Stimulated activated CD4-positive, alpha-beta T cell treated with anti-CD3 and anti-CD28 coated beads, Interleukin-12 subunit alpha, Interleukin-12 subunit beta, amount 100 ng/mL, for 4 hours (primary cell): Measurements from ENCODE around the gene WWOX.

Source experiments
- DNase-seq: peaks from one replicate; pipeline ENCODE4 v3.0.0-alpha.2; 2020

Gene WWOX

GRCh38 chr16:78106686-78107085, 7.2 kb downstream of the WWOX start:
- DNase-seq, result no peak

GRCh38 chr16:78108451-78108850, 9.0 kb downstream of the WWOX start:
- no peak for DNase-seq

DNA sequence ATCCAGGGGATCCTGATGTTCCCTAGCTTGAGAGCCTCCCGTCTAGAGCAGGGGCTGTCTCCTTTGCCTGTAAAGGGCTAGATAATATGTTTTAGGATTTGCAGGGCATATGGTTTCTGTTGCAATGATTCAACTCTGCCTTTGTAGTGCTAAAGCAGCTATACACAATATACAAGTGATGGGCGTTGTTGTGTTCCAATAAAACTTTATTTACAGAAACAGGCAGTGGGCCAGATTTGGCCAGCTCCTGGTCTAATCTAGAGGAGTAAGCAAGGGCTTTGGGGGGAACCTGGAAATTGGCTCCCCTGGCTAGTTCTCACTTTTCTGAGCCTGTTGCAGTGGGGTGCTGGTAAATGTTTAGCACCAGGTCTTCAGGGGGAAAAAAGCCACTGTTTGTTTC, 13.8 kb downstream of the WWOX start:
- DNase-seq, result no peak

DNA sequence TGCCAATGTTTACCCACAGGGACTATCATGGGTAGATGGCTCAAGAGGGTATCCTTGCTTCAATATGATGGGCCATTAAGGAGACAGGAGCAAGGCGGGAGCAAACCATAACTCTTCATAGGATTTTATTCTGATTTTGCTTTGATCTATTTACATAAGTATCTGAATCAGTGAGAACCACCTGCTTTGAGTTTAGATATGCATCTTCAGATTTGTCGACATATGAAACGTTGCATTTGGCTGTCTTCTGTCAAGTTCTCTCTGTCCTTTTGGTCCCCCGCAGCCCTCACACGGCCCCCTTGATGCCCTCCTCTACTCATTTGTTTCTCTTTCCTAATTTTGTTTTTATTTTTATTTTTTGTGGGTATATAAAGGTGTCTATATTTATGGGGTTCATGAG, 16.2 kb downstream of the WWOX start:
- no peak for DNase-seq

DNA sequence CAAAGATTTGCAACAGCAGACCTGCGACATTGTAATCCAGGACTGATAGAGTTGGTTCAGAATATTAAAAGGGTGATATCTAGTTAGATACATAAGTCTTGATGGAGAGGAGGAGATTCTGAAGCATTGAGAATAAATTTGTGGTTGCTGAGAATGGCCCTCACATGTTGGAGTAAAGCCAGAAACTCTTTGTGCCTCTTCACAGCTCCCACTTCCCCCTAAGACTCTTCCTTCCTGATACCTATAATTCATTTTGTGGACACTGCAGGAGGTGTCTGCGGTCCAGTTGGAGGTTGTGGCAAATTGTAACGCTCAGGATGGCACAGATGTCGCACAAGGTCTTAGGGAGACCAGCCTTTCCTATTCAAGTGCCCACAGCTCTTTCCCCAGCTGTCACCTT, 17.5 kb downstream of the WWOX start:
- DNase-seq, result no peak

- no peak for DNase-seq
Observed at GRCh38 chr16:78117391-78117790, 17.9 kb downstream of the WWOX start.

DNA sequence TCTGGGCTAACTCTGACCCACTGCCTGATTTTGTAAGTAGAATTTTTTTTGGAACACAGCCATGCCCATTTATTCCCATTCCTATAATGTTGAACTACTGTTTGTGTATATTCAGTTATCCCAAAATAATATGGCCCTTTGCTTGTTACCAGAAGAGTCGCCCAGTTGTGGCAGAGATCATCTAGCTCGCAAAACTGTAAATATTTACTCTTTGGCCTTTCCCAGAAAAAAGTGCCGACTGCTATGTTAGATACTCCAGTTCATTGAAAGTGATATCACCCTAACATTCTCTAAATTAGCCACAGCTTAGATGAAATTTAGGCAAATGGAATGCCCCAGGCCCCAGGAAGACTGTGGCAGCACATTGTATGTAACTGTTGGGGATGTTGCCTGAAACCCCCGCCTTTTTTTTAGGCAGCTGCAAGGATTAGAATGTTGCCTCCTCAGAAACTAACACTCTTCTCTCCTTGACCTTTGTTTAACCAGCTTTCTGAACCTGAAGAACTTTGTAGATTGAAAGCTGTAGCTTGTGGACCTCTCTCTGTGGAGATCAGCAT, 19.1 kb downstream of the WWOX start:
- DNase-seq, result no peak

- DNase-seq, result no peak
Observed at GRCh38 chr16:78122774-78123315, 23.4 kb downstream of the WWOX start.

DNA sequence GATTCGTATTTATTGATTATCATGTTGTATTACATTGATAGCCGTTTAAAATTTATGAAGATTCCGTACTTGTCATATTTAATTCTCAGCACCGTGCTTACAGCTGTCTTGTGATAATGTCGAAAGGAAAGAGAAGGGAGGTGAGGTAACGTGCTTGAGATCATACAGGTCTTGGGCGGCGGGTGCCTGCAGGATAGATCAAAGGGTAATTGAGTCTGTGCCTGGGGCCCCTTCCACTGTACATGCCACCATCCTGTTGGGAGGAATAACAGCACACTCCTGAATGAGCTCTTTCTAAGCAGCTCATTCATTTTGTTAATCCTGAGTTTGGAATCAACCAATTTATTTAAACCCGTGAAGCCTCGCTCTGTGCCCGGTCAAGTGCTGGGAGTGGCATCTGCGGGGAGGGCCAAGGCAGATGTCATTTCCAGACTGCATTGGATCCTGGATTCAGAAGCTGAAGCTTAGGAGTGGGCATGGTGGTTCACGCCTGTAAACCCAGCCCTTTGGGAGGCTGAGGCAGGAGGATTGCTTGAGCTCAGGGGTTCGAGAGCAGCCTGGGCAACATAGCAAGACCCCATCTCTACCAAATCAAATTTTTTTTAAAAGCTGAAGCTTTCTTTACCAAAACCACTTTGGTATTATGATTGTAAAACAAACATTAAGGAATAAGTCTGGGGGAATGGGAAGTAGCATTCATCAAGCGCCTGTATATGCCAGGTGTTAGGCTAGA, 25.8 kb downstream of the WWOX start:
- no peak for DNase-seq

DNA sequence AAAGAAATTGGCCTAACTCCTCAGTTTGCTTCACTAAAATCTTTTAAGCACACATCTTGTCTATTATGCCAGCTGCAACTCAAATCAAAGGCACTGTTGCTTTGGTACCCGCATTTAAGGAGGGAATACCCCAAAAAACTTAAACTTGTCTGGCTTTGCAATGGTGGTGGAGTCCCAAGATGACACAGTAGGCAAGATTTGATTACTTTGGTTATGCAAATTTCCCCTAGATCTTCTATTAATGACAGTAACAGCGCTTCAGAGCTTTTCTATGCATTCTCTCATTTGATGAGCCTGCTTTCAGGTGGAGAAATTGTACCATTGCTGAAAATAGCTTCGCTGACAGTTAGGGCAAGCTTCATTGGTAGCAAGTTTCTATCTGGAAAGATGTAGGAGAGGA, 27.2 kb downstream of the WWOX start:
- DNase-seq, result no peak

DNA sequence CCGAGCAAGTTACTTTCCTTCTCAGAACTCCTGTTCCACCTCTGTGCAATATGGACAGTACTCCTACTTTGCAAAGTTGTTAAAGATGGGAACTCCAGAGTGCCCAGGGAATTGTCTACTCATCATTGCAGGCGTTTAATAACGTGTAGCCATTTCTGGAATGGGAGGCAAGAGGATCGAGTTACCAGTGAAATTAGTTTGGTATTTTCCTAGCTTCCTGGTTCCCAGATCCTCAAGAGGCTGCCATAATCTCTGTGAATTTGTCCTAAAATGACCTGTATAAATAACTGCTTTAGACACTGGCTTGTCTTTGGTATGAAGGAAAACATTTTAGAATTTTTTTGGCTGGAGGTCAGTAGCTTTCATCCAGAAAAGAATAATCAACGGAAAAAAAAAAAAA, 27.7 kb downstream of the WWOX start:
- DNase-seq, result no peak

DNA sequence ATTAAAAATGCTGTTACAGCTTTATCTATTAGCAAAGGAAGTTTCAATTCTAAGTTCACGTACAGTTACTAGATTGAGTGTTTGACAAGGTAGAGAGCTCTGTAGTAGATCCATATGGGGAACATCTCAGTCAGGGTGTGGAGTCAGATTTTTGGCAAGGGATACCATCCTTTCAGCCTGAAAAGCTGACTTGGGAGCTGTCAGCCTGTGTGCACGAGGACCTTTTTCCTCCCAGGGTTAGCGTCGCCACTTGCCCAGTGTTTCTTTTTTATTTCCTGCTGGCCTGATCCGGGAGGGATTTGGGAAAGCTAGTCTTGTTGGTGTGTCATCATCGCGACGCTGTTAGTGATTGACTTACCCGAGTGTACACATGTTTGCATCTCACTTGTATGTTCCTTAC, 29.5 kb downstream of the WWOX start:
- DNase-seq, result no peak

DNA sequence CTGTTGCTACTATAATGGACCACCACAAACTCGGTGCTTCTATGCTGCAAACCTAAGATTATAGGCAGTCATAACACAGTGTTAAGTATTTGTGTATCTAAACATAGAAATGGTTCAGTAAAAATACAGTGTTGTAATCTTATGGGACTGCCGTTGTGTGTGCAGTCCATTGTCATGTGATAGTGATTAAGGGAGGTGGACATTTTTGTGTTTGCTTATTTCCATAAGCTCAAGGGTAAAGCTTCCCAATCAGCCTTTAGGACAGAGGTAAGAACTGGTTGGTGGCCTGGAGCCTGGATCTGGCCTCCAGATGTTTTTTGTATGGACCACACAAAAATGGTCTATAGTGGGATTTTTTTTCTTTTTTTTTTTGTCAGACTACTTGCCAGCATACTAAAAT, 29.9 kb downstream of the WWOX start:
- no peak for DNase-seq

DNA sequence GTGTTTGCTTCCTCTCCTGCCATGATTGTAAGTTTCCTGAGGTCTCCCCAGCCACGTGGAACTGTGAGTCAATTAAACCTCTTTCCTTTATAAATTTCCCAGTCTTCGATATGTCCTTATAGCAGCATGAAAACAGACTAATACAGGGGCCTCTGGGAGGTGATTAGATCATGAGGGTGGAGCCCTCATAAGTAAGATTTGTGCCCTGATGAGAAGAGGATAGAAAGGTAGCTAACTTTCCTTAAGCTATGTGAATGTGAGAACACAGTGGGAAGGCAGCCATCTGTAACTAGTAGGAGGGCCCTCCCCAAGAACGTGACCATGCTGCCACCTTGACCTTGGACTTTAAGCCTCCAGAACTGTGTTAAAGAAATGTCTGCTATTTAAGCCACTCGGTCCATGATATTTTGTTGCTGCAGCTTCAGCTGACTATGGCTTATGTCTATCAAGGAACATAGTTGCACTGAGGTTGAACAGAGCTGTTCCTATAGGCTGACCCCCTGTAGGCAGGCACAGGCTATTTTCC, 30.7 kb downstream of the WWOX start:
- no peak for DNase-seq

DNA sequence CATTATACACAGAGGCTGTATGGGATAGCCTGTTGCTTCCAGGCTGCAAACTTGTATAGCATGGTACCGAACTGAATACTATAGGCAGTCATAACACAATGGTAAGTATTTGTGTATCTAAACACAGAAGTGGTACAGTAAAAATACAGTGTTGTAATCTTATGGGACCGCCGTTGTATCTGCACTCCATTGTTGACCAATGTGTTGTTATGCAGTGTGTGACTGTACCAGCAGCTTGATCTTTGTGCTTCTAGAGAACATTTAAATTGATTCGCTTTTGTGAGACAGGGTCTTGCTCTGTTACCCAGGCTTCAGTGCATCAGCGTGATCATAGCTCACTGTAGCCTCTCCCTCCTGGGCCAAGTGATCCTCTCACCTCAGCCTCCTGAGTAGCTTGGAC, 31.5 kb downstream of the WWOX start:
- no peak for DNase-seq

DNA sequence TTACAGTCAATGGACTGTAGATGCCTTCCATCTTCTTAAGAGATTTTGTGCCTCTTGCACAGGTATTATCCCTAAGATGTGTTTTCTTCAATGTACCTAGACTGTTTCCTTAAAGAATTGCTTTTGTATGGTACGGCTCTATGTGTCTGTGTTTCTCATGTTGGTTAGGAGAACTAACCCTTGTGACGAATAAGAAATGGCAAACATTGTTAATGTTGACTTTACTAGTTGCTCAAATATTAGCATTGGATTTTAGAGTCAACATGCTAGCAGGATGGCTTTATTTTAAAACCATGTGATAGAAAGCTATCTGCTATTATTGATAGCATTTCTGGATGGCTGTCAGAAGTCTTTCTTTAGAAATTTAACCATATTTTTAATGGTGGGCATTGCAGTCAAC, 34.5 kb downstream of the WWOX start:
- DNase-seq, result no peak

DNA sequence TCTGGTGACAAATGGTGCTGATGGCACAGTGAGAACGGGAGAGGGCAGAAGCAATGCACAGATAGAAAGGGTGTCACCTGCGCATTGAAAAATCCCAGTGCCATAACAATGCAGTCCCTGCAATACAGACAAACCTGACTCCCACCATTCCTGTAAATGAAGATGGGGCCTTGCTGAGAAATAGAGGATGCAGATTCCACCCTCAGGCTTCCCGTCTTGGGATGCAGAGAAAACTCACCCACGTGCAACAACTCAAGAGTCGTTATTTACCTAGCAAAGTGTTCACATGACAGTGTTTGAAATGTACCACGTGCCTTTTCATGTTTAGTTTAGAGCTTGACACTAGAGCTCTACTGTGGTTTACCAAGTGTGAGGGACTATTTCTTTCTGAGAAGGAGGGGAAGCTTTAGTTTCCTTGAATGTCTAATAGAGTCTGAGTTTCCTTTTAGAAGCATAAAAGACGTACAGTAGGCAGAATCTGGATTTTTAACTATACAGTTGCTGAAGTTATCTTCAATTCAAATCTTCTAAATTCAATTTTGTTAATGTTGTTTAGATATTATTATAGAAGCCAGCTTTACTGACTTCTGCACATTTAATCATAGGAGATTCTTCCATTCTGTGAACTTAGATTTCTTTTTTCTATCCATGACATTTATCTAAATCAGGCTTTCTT, 35.6 kb downstream of the WWOX start:
- no peak for DNase-seq

- DNase-seq, result no peak
Observed at GRCh38 chr16:78137179-78137578, 37.7 kb downstream of the WWOX start.

DNA sequence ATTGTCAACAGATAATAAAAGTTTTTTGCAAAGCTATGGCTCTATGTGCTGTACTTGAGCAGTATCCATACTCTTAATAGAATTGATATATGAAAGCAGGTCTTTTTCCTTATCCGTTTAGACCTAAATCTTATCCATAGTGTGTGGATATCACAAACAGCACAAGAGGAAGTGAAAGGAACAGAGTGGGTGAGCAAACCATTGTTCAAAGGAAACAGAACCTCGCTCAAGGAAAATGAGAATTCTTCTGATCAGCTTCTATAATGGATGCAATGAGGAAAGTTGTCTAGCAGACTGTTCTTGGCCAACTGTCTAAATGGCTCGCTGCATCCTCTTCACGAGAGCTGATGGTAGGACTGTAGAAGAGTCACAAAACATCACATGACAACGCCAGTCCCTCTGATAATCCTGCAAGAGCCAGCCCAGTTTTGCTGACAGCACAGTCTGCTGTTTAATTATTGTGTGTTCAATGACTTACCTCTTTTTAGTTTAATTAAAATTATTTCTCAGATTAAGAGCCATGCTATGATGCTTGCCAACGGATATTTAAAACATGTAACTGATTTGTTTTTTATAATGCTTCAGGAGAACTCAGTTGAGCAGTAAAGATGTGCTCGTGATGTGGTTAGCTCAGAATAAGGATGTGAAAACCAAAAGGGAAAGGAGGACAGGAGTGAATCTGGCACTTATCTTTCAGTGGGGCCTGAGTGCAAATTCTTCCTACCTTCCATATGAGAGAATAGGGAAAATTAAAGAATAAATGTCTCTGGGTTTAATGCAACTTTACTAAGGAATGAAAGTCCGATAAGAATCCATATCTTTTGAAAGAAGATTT, 38.5 kb downstream of the WWOX start:
- DNase-seq, result no peak

- DNase-seq, result no peak
Observed at GRCh38 chr16:78140818-78141466, 41.5 kb downstream of the WWOX start.

- DNase-seq, result no peak
Observed at GRCh38 chr16:78142788-78143187, 43.3 kb downstream of the WWOX start.

- no peak for DNase-seq
Observed at GRCh38 chr16:78146807-78147206, 47.4 kb downstream of the WWOX start.
